Measurements from ENCODE around the gene FHIT. TPM values are rescaled to one million over a fixed set of nuclear protein-coding genes. Genes with fewer than 3 reads are reported as not detected.

FHIT gene
- total and polyA plus RNA-seq, 4 donors = 2.1 to 14.7 (median 6.6) TPM

DNA sequence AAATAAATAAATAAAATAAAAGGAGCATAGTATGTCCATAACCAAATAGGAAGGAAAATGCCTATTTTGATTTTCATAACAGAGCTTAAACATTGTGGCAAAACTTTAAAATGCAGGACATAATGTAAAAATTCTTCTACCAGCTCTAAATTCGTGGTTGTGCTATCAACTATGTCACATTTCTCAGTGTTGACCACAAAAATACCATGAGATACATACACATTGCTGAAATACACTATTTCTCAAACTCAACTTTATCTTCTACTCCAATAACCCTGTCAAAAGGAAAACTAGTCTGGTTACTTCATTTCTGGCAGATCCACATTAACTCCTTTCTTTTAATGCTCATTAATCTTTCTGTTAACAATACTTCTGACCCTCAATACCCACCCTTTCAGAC is 523.2 kb downstream of the FHIT start (continued):
- TF ChIP-seq ATF3 (IDR thresholded peaks at IDR 0.05) (no peak), SP1 (IDR thresholded peaks at IDR 0.05) (no peak), FOXA2 (IDR thresholded peaks at IDR 0.05) (no peak), FOXA1 (IDR thresholded peaks at IDR 0.05) (no peak)

GRCh38 chr3:60720736-60721135 is 530.5 kb downstream of the FHIT start:
- H3K27me3 ChIP-seq (ENCODE audit: control insufficient read depth in 4 of 4, insufficient read depth in 4 of 4, low read length in 3 of 4) = no peaks in the 10 kb centered on the region
- H3K9ac ChIP-seq (ENCODE audit: low read depth in 1 of 2, low read length in 2 of 2) = no peak overlapping the region
- WGBS = 85% methylated on average over 2 of the region's 2 CpGs
- H3K4me3 ChIP-seq (ENCODE audit: low read depth in 1 of 3, low read length in 3 of 3) = no peak overlapping the region
- TF ChIP-seq TAF1 (conservative IDR thresholded peaks at IDR 0.05) (no peak), JUND (IDR thresholded peaks at IDR 0.05) (no peak), FOXA2 (IDR thresholded peaks at IDR 0.05) (no peak), HNF4A (conservative IDR thresholded peaks at IDR 0.05) (no peak), FOXA1 (IDR thresholded peaks at IDR 0.05) (no peak), RXRA (IDR thresholded peaks at IDR 0.05) (no peak), SP1 (IDR thresholded peaks at IDR 0.05) (no peak)
- TF ChIP-seq, protein P1, sequence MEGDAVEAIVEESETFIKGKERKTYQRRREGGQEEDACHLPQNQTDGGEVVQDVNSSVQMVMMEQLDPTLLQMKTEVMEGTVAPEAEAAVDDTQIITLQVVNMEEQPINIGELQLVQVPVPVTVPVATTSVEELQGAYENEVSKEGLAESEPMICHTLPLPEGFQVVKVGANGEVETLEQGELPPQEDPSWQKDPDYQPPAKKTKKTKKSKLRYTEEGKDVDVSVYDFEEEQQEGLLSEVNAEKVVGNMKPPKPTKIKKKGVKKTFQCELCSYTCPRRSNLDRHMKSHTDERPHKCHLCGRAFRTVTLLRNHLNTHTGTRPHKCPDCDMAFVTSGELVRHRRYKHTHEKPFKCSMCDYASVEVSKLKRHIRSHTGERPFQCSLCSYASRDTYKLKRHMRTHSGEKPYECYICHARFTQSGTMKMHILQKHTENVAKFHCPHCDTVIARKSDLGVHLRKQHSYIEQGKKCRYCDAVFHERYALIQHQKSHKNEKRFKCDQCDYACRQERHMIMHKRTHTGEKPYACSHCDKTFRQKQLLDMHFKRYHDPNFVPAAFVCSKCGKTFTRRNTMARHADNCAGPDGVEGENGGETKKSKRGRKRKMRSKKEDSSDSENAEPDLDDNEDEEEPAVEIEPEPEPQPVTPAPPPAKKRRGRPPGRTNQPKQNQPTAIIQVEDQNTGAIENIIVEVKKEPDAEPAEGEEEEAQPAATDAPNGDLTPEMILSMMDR (IDR thresholded peaks at IDR 0.05; ENCODE audit: low read depth, low read length, missing input control) = no peak
- TF ChIP-seq, protein P2, sequence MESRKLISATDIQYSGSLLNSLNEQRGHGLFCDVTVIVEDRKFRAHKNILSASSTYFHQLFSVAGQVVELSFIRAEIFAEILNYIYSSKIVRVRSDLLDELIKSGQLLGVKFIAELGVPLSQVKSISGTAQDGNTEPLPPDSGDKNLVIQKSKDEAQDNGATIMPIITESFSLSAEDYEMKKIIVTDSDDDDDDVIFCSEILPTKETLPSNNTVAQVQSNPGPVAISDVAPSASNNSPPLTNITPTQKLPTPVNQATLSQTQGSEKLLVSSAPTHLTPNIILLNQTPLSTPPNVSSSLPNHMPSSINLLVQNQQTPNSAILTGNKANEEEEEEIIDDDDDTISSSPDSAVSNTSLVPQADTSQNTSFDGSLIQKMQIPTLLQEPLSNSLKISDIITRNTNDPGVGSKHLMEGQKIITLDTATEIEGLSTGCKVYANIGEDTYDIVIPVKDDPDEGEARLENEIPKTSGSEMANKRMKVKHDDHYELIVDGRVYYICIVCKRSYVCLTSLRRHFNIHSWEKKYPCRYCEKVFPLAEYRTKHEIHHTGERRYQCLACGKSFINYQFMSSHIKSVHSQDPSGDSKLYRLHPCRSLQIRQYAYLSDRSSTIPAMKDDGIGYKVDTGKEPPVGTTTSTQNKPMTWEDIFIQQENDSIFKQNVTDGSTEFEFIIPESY (IDR thresholded peaks at IDR 0.05) = no peak
- H3K36me3 ChIP-seq (ENCODE audit: control insufficient read depth in 4 of 4, insufficient read depth in 3 of 4, low read depth in 1 of 4, low read length in 3 of 4) = no peaks in the 10 kb centered on the region
- no peaks in the 10 kb centered on the region for H3K4me1 ChIP-seq (ENCODE audit: control insufficient read depth in 4 of 4, insufficient read depth in 4 of 4, low read length in 3 of 4)
- no peak for DNase-seq (ENCODE audit: low spot score)
- no peaks in the 10 kb centered on the region for H3K9me3 ChIP-seq (ENCODE audit: control insufficient read depth in 4 of 4, low read length in 3 of 4)
- no peak overlapping the region for H3K27ac ChIP-seq (ENCODE audit: low read depth in 1 of 2, low read length in 2 of 2)

- Histone ChIP-seq H3K36me3 (ENCODE audit: control insufficient read depth in 4 of 4, insufficient read depth in 3 of 4, low read depth in 1 of 4, low read length in 3 of 4) (no peaks in the 10 kb centered on the region), H3K9me3 (ENCODE audit: control insufficient read depth in 4 of 4, low read length in 3 of 4) (no peaks in the 10 kb centered on the region), H3K27me3 (ENCODE audit: control insufficient read depth in 4 of 4, insufficient read depth in 4 of 4, low read length in 3 of 4) (no peaks in the 10 kb centered on the region), H3K9ac (ENCODE audit: low read depth in 1 of 2, low read length in 2 of 2) (no peak overlapping the region), H3K4me3 (ENCODE audit: low read depth in 1 of 3, low read length in 3 of 3) (no peak overlapping the region), H3K4me1 (ENCODE audit: control insufficient read depth in 4 of 4, insufficient read depth in 4 of 4, low read length in 3 of 4) (no peaks in the 10 kb centered on the region), H3K27ac (ENCODE audit: low read depth in 1 of 2, low read length in 2 of 2) (no peak overlapping the region)
- no peak for TF ChIP-seq TAF1 (conservative IDR thresholded peaks at IDR 0.05)
- TF ChIP-seq RAD21 (IDR thresholded peaks at IDR 0.05) = no peak
- TF ChIP-seq, protein P1 (IDR thresholded peaks at IDR 0.05; ENCODE audit: low read depth, low read length, missing input control) = no peak
- TF ChIP-seq FOXA1 (IDR thresholded peaks at IDR 0.05) = no peak
- no peak for TF ChIP-seq SP1 (IDR thresholded peaks at IDR 0.05)
- TF ChIP-seq FOXA2 (IDR thresholded peaks at IDR 0.05) = no peak
- TF ChIP-seq RXRA (IDR thresholded peaks at IDR 0.05) = no peak
- no peak for TF ChIP-seq GABPA (IDR thresholded peaks at IDR 0.05 in 1 of 2, conservative IDR thresholded peaks at IDR 0.05 in 1 of 2)
- TF ChIP-seq, protein P2 (IDR thresholded peaks at IDR 0.05) = no peak
- TF ChIP-seq HNF4A (conservative IDR thresholded peaks at IDR 0.05) = no peak
- TF ChIP-seq, protein P3, sequence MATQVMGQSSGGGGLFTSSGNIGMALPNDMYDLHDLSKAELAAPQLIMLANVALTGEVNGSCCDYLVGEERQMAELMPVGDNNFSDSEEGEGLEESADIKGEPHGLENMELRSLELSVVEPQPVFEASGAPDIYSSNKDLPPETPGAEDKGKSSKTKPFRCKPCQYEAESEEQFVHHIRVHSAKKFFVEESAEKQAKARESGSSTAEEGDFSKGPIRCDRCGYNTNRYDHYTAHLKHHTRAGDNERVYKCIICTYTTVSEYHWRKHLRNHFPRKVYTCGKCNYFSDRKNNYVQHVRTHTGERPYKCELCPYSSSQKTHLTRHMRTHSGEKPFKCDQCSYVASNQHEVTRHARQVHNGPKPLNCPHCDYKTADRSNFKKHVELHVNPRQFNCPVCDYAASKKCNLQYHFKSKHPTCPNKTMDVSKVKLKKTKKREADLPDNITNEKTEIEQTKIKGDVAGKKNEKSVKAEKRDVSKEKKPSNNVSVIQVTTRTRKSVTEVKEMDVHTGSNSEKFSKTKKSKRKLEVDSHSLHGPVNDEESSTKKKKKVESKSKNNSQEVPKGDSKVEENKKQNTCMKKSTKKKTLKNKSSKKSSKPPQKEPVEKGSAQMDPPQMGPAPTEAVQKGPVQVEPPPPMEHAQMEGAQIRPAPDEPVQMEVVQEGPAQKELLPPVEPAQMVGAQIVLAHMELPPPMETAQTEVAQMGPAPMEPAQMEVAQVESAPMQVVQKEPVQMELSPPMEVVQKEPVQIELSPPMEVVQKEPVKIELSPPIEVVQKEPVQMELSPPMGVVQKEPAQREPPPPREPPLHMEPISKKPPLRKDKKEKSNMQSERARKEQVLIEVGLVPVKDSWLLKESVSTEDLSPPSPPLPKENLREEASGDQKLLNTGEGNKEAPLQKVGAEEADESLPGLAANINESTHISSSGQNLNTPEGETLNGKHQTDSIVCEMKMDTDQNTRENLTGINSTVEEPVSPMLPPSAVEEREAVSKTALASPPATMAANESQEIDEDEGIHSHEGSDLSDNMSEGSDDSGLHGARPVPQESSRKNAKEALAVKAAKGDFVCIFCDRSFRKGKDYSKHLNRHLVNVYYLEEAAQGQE (IDR thresholded peaks at IDR 0.05) = no peak
- TF ChIP-seq EGR1 (IDR thresholded peaks at IDR 0.05; ENCODE audit: low read depth in 2 of 2) = no peak
- TF ChIP-seq HNF4G (IDR thresholded peaks at IDR 0.05) = no peak
- TF ChIP-seq NR2F2 (IDR thresholded peaks at IDR 0.05) = no peak
- no peak for TF ChIP-seq MAX (IDR thresholded peaks at IDR 0.05)
- TF ChIP-seq JUND (IDR thresholded peaks at IDR 0.05) = no peak
- TF ChIP-seq ATF3 (IDR thresholded peaks at IDR 0.05) = no peak
- no peak for DNase-seq (ENCODE audit: low spot score)
- 91% methylated on average over 3 of the region's 3 CpGs for WGBS
Measured at GRCh38 chr3:60716573-60716972, 534.7 kb downstream of the FHIT start.

Data from liver (tissue), 9 donors.